GM21737 (cell line): ENCODE data around the gene RNASEH2C.
"Not testable (repeated sequence)": the region's sequence is repeated elsewhere in the genome, so short reads cannot be mapped to it uniquely, and the experiment has no call there.

Experiments used
- ATAC-seq: cut with Tn5 transposase; IDR thresholded peaks from one replicate; pipeline ENCODE4 v1.9.1; 2021; ENCODE audit warnings: mild to moderate bottlenecking, moderate library complexity; ENCODE audit not compliant: unreplicated experiment

RNASEH2C gene

DNA sequence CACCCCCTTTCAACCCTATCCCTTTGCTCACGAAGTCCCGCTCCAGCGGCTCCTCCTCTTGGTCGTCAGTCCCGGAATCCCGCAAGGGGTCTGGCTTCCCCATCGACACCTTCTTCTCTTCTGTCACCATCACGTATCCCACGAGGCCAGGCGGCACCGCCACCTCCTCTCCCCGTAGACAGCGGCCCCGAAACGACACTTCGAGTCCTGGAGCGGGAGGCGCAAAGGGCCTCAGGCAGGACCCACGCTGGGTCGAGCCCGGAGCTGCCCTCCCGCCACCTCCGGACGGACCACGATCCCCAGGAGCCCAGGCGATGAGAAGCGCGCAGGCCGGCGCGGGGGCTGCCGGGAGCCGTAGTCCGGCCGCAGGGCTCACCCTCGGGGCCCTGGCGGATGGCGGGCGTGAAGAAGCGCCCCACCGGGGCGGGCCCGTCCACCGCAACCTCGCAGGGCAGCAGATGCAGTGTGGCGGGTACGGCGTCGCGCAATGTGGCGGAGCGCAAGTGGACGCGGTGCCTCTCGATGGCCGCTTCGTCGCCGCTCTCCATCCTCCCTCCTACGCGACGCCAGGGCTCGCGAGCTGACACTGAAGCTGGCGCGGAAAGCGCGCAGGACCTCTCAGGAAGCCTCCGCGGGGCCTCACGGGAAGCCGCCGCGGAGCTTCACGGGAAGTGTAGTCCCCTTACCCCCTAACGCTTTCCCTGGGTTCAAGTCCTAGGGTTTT lies at the start of gene RNASEH2C:
Gene RNASEH2C, minus strand, starts transcription at position 588 of the 724 bp plus-strand sequence. Its CDS starts 40 bp downstream, at position 548.
- peak; percentile 57 for ATAC-seq

DNA sequence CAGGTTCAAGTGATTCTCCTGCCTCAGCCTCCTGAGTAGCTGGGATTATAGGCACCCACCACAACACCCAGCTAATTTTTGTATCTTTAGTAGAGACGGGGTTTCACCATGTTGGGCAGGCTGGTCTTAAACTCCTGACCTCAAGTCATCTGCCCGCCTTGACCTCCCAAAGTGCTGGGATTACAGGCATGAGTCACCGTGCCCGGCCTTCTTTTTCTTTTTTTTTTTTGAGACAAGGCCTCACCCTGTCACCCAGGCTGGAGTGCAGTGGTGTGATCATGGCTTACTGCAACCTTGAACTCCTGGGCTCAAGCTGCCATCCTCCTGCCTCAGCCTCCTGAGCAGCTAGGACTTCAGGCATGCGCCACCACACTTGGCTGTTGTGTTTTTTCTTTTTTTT lies 47.2 kb upstream of the RNASEH2C start:
- not testable (repeated sequence) for ATAC-seq

DNA sequence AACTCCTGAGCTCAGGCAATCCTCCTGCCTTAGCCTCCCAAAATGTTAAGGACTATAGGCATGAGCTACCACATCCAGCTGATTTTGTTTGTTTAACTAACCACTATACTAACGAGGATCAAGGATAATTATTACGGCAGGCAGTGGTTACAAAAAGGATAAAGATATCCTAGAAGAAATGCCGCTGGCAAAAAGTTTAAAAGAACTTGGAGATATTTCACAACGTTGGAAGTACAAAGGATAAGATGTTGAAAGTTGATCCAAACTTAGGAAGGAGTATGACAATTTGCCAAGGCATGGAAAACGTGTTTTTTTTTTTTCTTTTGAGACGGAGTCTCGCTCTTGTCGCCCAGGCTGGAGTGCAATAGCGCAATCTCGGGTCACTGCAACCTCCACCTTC lies 46.8 kb upstream of the RNASEH2C start:
- no peak for ATAC-seq

DNA sequence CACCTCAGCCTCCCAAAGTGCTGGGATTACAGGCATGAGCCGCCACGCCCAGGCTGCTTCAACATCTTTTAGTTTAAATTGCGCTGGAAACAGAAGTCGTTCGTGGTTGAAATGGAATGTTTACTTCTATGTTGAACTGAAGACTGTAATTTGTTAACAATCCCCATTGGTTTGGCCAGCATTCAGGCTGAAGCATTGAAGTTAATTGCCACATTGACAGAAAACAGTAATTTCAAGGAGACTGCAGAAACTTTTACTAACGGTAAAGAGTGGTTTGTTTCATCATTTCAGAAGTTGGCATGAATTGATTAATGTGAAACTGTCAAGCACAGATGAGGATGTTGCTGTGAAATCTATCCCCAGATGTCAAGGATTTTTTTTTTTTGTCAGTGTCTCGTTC lies 45.9 kb upstream of the RNASEH2C start:
- no peak for ATAC-seq

DNA sequence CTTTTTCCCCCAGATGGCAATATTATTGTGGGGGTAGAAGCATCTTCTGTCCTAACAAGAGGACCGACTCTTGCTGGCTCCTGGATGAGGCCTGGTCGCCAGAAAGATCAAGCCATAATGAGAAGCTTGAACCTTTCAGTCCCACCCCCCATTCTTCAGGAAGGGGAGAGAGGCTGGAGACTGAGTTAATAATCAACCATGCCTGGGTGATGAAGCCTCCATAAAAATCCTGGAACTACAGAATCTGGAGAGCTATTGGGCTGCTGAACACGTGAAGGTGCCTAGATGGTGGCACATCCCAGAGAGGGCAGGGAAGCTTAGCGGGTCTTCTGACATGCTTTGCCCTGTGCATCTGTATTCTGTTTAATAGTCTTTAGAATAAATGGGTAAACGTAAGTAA lies 43.8 kb upstream of the RNASEH2C start:
- no peak for ATAC-seq

DNA sequence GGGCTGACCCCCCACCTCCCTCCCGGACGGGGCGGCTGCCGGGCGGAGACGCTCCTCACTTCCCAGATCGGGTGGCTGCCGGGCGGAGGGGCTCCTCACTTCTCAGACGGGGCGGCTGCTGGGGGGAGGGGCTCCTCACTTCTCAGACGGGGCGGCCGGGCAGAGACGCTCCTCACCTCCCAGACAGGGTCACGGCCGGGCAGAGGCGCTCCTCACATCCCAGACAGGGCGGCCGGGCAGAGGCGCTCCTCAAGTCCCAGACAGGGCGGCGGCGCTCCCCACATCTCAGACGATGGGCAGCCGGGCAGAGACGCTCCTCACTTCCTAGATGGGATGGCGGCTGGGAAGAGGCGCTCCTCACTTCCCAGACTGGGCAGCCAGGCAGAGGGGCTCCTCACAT lies 42.2 kb upstream of the RNASEH2C start:
- ATAC-seq: not testable (repeated sequence)

DNA sequence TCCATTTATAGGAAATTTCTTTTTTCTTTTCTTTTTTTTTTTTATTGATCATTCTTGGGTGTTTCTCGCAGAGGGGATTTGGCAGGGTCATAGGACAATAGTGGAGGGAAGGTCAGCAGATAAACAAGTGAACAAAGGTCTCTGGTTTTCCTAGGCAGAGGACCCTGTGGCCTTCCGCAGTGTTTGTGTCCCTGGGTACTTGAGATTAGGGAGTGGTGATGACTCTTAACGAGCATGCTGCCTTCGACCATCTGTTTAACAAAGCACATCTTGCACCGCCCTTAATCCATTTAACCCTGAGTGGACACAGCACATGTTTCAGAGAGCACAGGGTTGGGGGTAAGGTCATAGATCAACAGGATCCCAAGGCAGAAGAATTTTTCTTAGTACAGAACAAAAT lies 41.6 kb upstream of the RNASEH2C start:
- not testable (repeated sequence) for ATAC-seq

DNA sequence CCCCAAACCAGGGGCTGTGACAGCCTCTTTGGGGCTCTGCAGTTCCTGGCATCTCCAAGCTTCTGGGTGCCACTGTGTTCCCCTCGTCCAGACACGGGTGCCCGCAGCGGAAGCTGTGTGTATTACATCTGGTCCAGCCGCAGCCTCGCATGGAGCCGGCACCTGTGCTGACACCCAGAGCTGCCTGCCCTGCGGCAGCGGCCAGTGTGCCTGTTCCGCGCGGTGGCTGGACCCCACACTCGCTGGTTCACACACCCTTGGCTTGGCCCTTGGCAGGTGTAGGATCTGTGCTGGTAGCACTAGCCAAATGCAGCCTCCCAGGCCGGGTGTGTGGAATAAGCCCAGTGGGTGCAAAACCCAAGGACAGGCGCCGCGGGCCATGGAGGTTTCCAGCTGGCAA lies 24.5 kb upstream of the RNASEH2C start:
- ATAC-seq: no peak

DNA sequence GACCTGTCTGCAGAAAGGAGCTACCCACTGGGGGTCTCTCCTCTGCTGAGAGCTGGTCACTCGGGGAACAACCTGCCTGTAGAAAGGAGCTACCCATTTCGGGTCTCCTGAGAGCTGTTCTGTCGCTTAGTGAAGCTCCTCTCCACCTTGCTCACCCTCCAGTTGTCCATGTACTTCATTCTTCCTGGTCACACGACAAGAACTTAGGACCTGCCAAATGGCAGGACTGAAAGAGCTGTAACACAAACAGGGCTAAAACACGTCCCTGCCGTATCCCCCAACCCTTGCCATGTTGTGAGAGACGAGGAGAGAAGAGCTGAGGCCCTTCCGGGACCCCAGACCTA lies 24.1 kb upstream of the RNASEH2C start:
- ATAC-seq: no peak

DNA sequence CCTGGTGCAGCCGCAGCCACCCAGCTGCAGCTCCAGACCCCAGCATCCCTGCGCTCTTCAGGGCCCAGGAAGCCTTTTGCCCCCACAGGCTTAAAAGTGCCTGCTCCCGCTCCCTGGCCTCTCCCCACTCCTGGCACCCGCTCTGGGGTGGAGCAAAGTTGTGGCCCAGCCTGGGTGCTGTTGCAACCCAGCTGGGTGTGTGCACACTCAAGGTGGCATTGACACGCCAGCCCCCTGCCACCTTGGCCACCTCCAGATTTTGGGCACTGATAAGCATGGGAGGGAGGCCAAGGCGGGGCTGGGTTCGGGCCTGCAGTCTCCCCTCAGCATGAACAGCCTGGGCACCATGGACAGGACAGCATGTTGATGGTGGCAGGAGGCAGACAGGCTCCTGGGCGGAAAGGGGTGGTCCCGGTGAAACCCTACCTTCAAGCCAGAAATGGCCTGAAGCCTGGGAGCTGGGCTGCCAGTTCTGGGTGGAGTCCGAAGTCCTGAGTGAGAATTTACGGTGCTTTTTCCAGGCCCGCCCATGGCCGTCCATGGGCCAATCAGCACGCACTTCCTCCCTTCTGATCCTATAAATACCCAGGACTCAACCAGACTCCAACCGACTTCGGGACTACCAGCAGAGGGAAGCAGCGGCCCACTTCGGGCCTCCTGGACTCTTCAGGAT lies 23.6 kb upstream of the RNASEH2C start:
- ATAC-seq: no peak

DNA sequence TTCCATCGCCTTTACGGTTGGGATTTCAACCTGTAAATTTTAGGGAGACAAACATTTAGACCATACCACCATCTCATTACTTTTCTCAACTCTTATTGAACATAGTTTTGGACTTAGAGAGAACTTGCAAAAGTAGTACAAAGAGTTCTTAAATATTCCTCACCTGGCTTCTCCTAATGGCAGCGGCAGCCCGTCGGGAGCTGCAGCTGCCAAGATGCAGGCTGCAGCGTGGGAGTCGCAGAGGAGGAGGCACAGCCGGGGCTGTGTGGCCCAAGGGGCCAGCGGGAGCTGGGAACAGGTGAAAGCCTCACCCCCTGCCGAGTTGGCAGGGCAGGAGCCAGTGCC lies 23.1 kb upstream of the RNASEH2C start:
- ATAC-seq: no peak

DNA sequence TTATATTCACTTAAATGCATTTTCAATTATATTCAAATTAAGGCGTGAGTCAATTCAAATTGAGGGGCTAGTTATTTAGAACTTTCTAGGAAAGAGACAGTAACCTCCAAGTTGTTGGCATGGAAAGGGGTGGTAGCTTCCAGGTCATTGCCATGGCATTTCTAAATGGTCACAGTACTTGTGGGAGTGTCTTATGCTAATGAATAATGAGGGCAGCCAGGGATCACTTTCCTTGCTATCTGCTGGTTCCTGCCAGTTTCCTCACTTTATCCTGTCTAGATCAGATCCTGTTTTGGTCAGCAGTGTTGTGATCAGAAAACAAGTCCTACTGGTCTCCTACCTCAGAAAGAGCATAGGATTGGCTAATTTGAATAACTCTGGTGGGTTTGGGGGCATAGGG lies 21.8 kb upstream of the RNASEH2C start:
- ATAC-seq: no peak

DNA sequence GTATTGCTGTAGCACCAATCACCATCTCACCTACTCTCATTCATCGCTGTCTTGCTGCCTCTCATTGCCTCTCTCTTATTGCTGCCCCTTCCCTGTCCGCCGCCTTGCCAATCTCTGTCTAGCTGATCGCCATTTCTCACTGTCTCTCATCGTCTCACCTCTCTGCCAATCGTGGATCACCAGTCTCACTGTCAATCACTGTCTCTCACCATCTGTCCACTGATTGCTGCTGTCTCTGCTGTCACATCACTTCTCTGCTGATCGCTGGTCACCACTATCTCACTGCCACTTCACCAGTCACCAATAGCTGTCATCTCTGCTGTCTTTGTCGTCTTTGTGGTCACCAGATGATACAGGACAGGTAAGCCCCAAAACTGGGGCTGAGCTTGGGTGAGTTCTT lies 20.6 kb upstream of the RNASEH2C start:
- no peak for ATAC-seq

DNA sequence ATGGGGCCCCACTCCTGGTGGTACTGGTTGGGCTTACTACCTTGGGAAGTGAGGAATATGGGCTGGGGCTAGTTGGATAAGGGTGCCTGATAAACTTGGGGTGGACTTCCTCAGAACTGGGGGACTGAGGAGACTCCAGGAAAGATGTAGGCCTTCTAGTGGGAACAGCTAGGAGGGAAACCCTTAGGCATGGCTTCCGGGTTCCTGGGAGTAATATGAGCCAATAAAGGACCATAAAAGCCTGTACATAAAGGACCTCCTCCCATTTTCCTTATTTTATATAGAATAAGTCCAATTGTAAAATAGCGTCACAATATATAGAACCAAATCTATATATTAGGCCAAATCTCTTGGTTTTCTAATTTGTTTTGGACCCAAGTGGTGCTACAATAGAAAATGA lies 18.4 kb upstream of the RNASEH2C start:
- no peak for ATAC-seq

DNA sequence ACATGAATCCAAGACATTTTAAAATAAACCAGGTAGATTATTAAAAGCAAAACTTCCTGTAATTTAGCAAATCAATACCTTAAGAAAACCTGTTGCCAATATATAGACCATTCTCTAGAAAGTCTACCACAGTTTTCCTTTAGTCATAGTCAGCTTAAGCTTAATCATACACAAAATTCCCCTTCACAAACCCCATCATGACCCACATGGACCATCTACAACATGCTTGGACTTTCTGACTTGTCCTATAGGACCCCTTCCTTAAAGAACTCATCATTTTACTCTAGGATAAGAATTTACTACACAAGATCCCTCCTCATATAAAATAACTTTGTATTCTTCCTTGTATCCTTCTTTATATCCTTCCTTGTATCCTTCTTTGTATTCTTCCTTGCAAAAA lies 16.2 kb upstream of the RNASEH2C start:
- no peak for ATAC-seq

DNA sequence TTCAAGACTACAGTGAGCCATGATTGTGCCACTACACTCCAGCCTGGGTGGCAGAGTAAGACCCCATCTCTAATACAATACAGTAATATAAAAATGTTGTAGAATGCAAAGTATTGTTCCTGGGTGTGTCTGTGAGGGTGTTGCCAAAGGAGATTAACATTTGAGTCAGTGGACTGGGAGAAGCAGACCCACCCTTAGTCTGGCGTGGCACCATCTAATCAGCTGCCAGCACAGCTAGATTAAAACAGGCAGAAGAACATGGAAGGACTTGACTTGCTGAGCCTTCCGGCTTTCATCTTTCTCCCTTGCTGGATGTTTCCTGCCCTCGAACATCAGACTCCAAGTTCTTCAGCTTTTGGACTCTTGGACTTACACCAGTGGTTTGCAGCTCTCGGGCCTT lies 14.5 kb upstream of the RNASEH2C start:
- not testable (repeated sequence) for ATAC-seq

DNA sequence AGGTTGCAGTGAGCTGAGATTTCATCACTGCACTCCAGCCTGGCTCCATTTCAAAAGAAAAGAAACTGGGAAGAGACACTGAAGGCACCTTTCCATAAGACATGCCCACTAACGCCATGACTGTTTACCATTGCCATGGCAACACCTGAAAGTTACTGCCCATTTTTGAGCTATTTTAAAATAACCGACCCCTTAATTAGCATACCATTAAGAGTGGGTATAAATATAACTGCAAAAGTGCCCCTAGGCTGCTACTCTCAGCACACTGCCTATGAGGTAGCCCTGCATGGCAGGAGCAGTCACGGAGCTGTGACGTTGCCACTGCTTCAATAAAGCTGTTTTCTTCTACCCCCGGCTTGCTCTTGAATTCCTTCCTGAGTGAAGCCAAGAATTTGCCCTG lies 9.9 kb upstream of the RNASEH2C start:
- ATAC-seq: no peak

DNA sequence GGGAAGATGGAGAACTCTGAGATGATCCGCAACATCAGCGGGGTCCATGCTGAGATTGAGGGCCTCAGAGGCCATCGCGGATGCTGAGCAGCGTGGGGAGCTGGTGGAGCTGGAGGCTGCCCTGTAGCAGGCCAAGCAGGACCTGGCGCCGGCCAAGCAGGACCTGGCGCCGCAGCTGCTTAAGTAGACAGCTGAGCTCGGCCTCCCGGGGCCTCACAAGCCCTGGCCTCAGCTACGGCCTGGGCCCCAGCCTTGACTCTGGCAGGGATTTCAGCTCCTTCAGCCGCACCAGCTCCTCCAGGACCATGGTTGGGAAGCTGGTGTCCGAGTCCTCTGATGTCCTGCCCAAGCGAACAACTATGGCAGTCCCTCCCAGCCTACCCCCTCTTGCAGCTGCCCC lies 7.3 kb upstream of the RNASEH2C start:
- no peak for ATAC-seq

DNA sequence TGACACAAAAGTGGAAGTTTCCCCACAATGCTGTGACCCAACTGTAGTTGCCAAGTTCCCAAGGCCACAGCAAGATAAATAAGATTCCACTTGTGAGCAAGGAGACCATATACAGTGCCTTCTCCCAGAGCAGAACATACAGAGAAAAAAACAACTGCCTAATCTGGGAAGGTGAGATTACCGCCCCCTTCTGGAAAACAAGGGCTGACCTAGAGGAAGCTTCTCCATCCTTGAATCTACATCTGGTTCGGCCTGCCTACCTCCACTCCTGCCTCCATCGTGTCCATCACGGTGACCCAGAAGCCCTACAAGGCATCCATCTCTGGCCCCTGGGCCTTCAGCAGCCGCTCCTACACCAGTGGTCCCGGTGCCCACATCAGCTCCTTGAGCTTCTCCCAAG lies 6.1 kb upstream of the RNASEH2C start:
- ATAC-seq: no peak

DNA sequence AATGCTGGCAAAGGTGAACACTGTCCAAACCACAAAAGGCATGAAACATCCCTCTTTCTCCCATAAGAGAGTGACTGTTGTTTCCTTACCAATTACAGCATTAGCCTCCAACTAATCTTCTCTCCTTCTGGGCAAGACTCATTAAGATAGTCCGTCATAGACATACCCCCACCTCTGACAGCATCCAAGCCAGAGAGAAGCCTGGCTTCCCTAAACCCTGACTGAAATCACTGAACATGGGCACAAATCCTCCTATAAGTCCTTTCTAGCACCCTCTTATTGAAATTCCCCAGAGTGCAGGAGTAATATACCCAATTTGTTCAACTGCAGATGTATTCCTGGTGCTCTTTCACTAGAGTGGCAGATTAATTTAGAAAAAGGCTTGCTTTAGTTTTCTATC lies 1.7 kb upstream of the RNASEH2C start:
- no peak for ATAC-seq

DNA sequence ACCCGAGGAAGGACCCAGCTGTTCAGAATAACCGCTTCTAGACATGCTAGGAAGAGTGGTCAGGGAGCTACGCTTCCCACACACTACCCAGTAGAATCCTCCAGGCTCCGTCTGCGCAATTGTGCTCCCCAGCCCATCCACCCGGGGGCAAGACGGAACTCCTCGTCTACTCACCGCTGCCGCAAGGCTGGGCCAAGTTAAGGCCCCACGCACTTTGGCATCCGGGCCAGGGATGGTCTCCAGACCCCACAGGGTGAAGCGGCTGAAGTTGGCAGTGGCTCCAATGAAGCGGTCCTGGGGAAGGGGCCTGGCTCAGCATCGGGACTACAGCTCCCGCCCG lies 757 bp downstream of the RNASEH2C start:
- peak; percentile 11 for ATAC-seq

DNA sequence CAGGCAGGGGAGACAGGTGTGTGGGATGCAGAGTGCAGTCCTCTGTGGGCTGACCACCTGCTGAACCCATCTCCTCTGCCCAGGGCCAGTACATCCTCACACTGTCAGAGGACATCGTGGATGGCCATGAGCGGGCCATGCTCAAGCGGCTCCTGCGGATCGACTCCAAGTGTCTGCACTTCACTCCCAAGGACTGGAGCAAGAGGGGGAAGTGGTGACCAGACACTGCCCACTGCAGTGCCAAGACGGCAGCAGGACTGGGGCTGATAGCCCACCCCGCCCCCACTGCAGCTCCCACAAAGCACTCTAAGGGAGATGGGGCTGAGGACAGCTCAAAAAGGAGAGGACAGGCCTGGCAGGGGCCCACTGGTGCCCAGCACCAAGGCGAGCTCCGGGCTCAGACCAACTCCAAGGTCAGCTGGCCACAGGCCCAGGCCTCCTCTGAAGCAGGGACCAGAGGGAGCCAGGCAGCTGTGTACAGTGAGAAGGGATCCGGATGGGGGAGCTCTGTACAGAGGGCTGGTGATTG lies 1.6 kb downstream of the RNASEH2C start:
- no peak for ATAC-seq

DNA sequence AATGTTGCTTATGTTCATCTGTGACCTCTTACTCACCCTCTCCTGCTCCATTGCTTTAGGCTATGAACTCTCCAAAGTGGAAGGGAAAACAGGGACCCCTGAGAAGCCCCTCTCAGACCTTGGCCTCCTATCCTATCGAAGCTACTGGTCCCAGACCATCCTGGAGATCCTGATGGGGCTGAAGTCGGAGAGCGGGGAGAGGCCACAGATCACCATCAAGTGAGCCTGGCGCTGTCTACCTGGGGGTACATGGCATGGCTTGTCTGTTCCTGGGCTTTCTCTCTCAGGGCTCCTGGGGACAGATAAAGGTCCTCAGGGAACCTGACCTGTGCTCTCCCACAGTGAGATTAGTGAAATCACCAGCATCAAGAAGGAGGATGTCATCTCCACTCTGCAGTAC lies 2.1 kb downstream of the RNASEH2C start:
- no peak for ATAC-seq
